Peyer's patch (tissue), 4 donors: ENCODE measurements around the gene C1QTNF9.

Experiments used
- CTCF ChIP-seq, 6 experiments: fragments of 450-650 bp in 4 of 6; fragments of 200-600 bp in 2 of 6; sonication (generic) in 1 of 6; IDR thresholded peaks; one replicate each; pipeline ENCODE4 v1.5.1; 2017 to 2019; ENCODE audit warnings: antibody characterized with exemption in 6 of 6, mild to moderate bottlenecking in 3 of 6, moderate library complexity in 1 of 6
- POLR2A ChIP-seq, 2 donors: fragments of 450-650 bp; IDR thresholded peaks; one replicate each; pipeline ENCODE4 v1.5.1; 2017; ENCODE audit warnings: antibody characterized with exemption in 2 of 2, mild to moderate bottlenecking in 2 of 2, moderate library complexity in 2 of 2

GRCh38 chr13:24308068-24308445, 1.3 kb upstream of the C1QTNF9 start:
- no peak for TF ChIP-seq CTCF (IDR thresholded peaks at IDR 0.05)
- TF ChIP-seq POLR2A (IDR thresholded peaks at IDR 0.05) = no peak
